NT2/D1 (cell line): ENCODE data around the gene MAGI1.

Experiments
- YY1 ChIP-seq: IDR thresholded peaks from 2 replicates; pipeline ENCODE4 v1.6.1; 2011; ENCODE audit not compliant: insufficient read length, insufficient read depth
- ZNF274 ChIP-seq: IDR thresholded peaks from 2 replicates; pipeline ENCODE4 v1.6.1; 2011; ENCODE audit warnings: mild to moderate bottlenecking, low read depth, low read length

- TF ChIP-seq YY1: no peak
- no peak for TF ChIP-seq ZNF274
These were observed 158.4 kb downstream of the MAGI1 start for GRCh38 chr3:65880350-65880749.
